Spleen (tissue), 11 donors: ENCODE results near the gene HLA-DPB1. TPM values are rescaled to one million over a fixed set of nuclear protein-coding genes. Genes with fewer than 3 reads are reported as not detected.
A peak's percentile ranks its signal among the peaks of the same experiment; 100 is the strongest.

ENCODE experiments used
- DNase-seq: peaks from one replicate; pipeline ENCODE4 v3.0.0-alpha.2; 2020
- H3K27ac ChIP-seq, 8 donors: fragments of 200-600 bp; sonication (generic) in 7 of 8; 1 replicate in 4 of 8; 2 replicates in 4 of 8; pipeline versions ENCODE4 v1.5.0 to v1.8.0; 2016 to 2021; ENCODE audit warnings: inconsistent platforms in 4 of 8, mild to moderate bottlenecking in 4 of 8, moderate library complexity in 1 of 8
- H3K27me3 ChIP-seq, 7 donors: fragments of 200-600 bp; sonication (generic) in 6 of 7; replicated peaks in 1 of 7; 1 replicate in 4 of 7; 2 replicates in 3 of 7; pipeline versions ENCODE4 v1.5.0 to v1.8.0; 2016 to 2021; ENCODE audit warnings: inconsistent platforms in 3 of 7, mild to moderate bottlenecking in 1 of 7
- H3K36me3 ChIP-seq, 6 donors: fragments of 200-600 bp; sonication (generic) in 5 of 6; 1 replicate in 4 of 6; 2 replicates in 2 of 6; pipeline versions ENCODE4 v1.5.0 to v1.8.0; 2016 to 2021; ENCODE audit warnings: inconsistent platforms in 2 of 6
- H3K4me1 ChIP-seq, 6 donors: fragments of 200-600 bp; sonication (generic) in 5 of 6; 1 replicate in 3 of 6; 2 replicates in 3 of 6; pipeline versions ENCODE4 v1.5.0 to v1.8.0; 2016 to 2021; ENCODE audit warnings: inconsistent platforms in 3 of 6
- H3K4me3 ChIP-seq, 8 donors: fragments of 200-600 bp; sonication (generic) in 7 of 8; 1 replicate in 4 of 8; 2 replicates in 4 of 8; pipeline versions ENCODE4 v1.5.0 to v1.8.0; 2016 to 2021; ENCODE audit warnings: inconsistent platforms in 4 of 8, mild to moderate bottlenecking in 4 of 8, moderate library complexity in 2 of 8
- H3K9me3 ChIP-seq, 8 donors: fragments of 200-600 bp; sonication (generic) in 7 of 8; 1 replicate in 4 of 8; 2 replicates in 4 of 8; pipeline versions ENCODE4 v1.5.0 to v1.8.0; 2016 to 2021; ENCODE audit warnings: inconsistent platforms in 4 of 8
- CTCF ChIP-seq, 11 experiments: fragments of 200-600 bp in 7 of 11; fragments of 450-650 bp in 4 of 11; sonication (generic) in 4 of 11; IDR thresholded peaks in 8 of 11; conservative IDR thresholded peaks in 3 of 11; 1 replicate in 7 of 11; 2 replicates in 4 of 11; pipeline versions ENCODE4 v1.4.0 to v1.8.0; 2016 to 2021; ENCODE audit warnings: antibody characterized with exemption in 11 of 11, inconsistent platforms in 4 of 11, mild to moderate bottlenecking in 1 of 11
- POLR2A ChIP-seq, 3 donors: fragments of 450-650 bp; IDR thresholded peaks; one replicate each; pipeline ENCODE4 v1.5.1; 2017; ENCODE audit warnings: antibody characterized with exemption in 3 of 3, mild to moderate bottlenecking in 1 of 3
- POLR2AphosphoS5 ChIP-seq, 3 donors: sonication (generic); formaldehyde crosslinking; IDR thresholded peaks; one replicate each; pipeline ENCODE4 v1.5.1; 2017; ENCODE audit warnings: antibody characterized with exemption in 3 of 3
- WGBS, 5 donors: extraction: QIAGEN DNeasy Blood & Tissue Kit in 3 of 5; methylation state at CpG; one replicate each; pipeline versions ENCODE4 v1.1.5 to v1.1.7; 2013 to 2018; 5-methylcytosine and 5-hydroxymethylcytosine counted together
- intact Hi-C: fragments of 100-400 bp; cut with DNase I; formaldehyde crosslinking; loops from one replicate; pipeline ENCODE4 v1.15.0; 2023; ENCODE audit warnings: low total_unique reads
- polyA plus RNA-seq, 3 donors: library from polyadenylated mRNA; stranded (reverse); fragments of 200-250 nt; gene quantifications; one replicate each; pipeline ENCODE4 v1.2.1, GENCODE V29; 2013
- total RNA-seq, 7 donors: library from RNA; depleted of rRNA in 3 of 7; stranded (reverse); fragments of >200 nt in 3 of 7; fragmentation: NEBNext Ultra II Directional in 4 of 7; extraction: Animal tissue kit (Norgen Biotek cat#: 25700) in 4 of 7; gene quantifications; one replicate each; pipeline versions ENCODE4 v1.1.0 to v1.2.1, GENCODE V29; 2016 to 2021
- donor health status: healthy with polysubstance abuse.
- donor health status: DM: no; HTN: no; CAD: no; lungs with moderate emphysema.
- donor health status: DM: no; HTN: no; CAD: no.
- donor health status: Bipolar disorder and iron deficiency.
- donor health status: healthy.
- donor health status: DM: no; HTN: no; CAD: no.
- donor health status: DM: yes; HTN: yes; CAD: no.

Gene HLA-DPB1
- total and polyA plus RNA-seq, 10 donors: 209 to 817 (median 521) TPM

DNA sequence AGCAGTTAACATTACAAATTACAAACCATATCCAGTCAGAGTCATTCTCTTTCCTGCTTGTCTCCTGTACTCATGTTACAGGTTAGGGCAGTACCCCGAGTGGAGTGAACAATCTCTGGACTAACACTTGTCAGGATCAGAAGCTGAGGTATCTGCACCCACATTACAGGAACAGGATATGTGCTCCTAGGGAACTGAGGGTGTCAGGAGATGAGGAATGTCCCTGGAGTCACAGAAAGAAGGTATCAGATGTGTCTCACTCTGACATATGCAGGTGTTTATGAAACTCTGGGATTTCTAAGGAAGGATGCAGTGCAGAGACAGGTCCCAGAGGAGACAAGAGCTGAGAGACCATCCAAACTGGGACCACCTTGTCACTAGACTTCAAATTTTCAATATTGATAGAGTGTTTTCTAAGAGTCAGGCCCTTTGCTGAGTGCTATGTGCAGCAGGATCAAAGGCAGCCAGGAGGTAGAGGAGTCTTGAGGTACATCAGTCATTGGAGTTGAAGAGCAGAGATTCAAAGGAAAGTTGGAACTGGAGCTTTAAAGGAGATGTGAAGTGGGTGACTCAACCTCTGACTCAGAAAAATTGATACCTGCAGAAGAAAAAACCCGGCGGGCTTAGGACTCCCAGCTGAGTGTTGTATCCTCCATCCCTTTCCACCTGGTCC, 12.6 kb downstream of the HLA-DPB1 start:
- DNase-seq: no peak
- intact Hi-C loops: no loop called here
- 58 to 80% (median 77%) methylated on average over 3 of the region's 3 CpGs for WGBS, 5 donors
- H3K4me3 ChIP-seq: no peak overlapping the region
- H3K4me1 ChIP-seq: peaks cover 0 to 25% (median 1%) of the 10 kb centered on the region in 6 donors
- H3K9me3 ChIP-seq: no peaks in the 10 kb centered on the region
- peak overlapping the region in 2 of 8 donors; percentile 9 to 18 for H3K27ac ChIP-seq
- no peaks in the 10 kb centered on the region for H3K27me3 ChIP-seq
- H3K36me3 ChIP-seq: peaks cover 5 to 63% (median 47%) of the 10 kb centered on the region in 6 donors
- TF ChIP-seq POLR2AphosphoS5 (IDR thresholded peaks at IDR 0.05): peak in 1 of 3 donors; percentile 63
- TF ChIP-seq POLR2A (IDR thresholded peaks at IDR 0.05): no peak
- no peak for TF ChIP-seq CTCF (IDR thresholded peaks at IDR 0.05 in 8 of 11, conservative IDR thresholded peaks at IDR 0.05 in 3 of 11)

- TF ChIP-seq CTCF (IDR thresholded peaks at IDR 0.05 in 8 of 11, conservative IDR thresholded peaks at IDR 0.05 in 3 of 11) (no peak), POLR2AphosphoS5 (IDR thresholded peaks at IDR 0.05) (peak in 1 of 3 donors; percentile 62), POLR2A (IDR thresholded peaks at IDR 0.05) (no peak)
- Histone ChIP-seq H3K27ac (peak overlapping the region in 1 of 8 donors; percentile 18), H3K9me3 (no peaks in the 10 kb centered on the region), H3K4me3 (no peak overlapping the region), H3K4me1 (peaks cover 0 to 24% (median 0%) of the 10 kb centered on the region in 6 donors), H3K36me3 (peaks cover 0 to 56% (median 40%) of the 10 kb centered on the region in 6 donors), H3K27me3 (no peaks in the 10 kb centered on the region)
- no peak for DNase-seq
- WGBS, 5 donors: 37 to 63% (median 52%) methylated on average over 6 of the region's 6 CpGs
- intact Hi-C loops: no loop called here
These were observed 13.3 kb downstream of the HLA-DPB1 start for GRCh38 chr6:33088931-33089620.

DNA sequence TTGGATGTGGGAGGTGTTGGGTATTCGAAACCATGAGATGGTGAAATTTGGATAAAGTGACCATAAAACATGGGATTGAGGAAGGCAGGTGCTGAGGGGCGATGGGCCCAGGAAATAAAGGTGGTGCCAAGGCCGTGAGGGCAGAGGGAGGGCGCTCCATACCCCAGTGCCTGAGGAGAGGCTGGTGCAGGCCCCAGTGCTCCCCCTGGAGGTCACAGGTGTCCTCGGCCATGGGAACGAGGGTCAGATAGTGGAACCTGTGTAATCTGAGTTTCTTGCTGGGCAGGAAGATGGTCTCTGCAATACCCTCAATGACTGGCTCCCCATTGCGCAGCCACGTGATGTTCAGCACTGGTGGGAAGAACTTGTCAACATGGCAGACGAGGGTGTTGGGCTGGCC, 16.2 kb downstream of the HLA-DPB1 start:
- intact Hi-C loops: loop anchor here (10.0 kb wide), 1 partner anchor 87 kb away; the partner anchor contains the start of gene HLA-DOA
- H3K36me3 ChIP-seq: peaks cover 0 to 27% (median 13%) of the 10 kb centered on the region in 6 donors
- H3K4me3 ChIP-seq: no peak overlapping the region
- WGBS, 5 donors: 32 to 56% (median 34%) methylated on average over 7 to 9 of the region's 9 CpGs
- no peaks in the 10 kb centered on the region for H3K9me3 ChIP-seq
- TF ChIP-seq POLR2A (IDR thresholded peaks at IDR 0.05) (no peak), CTCF (IDR thresholded peaks at IDR 0.05 in 8 of 11, conservative IDR thresholded peaks at IDR 0.05 in 3 of 11) (peak; percentile 34 to 75 (median 56)), POLR2AphosphoS5 (IDR thresholded peaks at IDR 0.05) (peak; percentile 45 to 65 (median 62))
- peaks cover 0 to 21% (median 0%) of the 10 kb centered on the region in 6 donors for H3K4me1 ChIP-seq
- no peaks in the 10 kb centered on the region for H3K27me3 ChIP-seq
- peak overlapping the region in 1 of 8 donors; percentile 39 for H3K27ac ChIP-seq
- DNase-seq: no peak

DNA sequence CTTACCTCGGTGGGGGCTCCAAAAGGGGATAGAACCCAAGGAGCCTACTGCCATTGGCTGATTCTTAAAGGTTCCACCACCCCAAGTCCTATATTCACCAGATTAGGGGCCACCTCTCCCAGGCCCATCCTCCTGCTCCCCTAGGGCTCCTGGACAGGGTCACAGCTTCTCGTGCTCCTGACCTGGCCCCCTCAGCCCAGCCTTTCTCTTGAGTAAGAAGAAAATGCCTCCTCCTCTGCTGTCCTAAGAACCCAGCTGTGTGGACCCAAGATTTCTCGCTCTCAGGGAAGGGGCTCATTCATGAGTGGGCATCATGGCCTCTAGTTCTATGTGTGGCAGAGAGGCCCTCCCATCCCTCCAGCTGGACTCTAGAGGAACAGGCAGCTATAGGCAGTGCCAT, 16.6 kb downstream of the HLA-DPB1 start:
- intact Hi-C loops: loop anchor here (10.0 kb wide), 1 partner anchor 88 kb away; the partner anchor contains the start of gene HLA-DOA
- H3K36me3 ChIP-seq: peaks cover 0 to 23% (median 9%) of the 10 kb centered on the region in 6 donors
- 91 to 100% (median 94%) methylated on average over 2 to 3 of the region's 3 CpGs for WGBS, 5 donors
- peak overlapping the region in 1 of 8 donors; percentile 39 for H3K27ac ChIP-seq
- H3K4me1 ChIP-seq: peaks cover 0 to 21% (median 0%) of the 10 kb centered on the region in 6 donors
- no peak for TF ChIP-seq POLR2AphosphoS5 (IDR thresholded peaks at IDR 0.05)
- TF ChIP-seq POLR2A (IDR thresholded peaks at IDR 0.05): no peak
- no peak for TF ChIP-seq CTCF (IDR thresholded peaks at IDR 0.05 in 8 of 11, conservative IDR thresholded peaks at IDR 0.05 in 3 of 11)
- no peak for DNase-seq
- H3K9me3 ChIP-seq: peaks cover 0 to 3% (median under 1%) of the 10 kb centered on the region in 8 donors
- H3K4me3 ChIP-seq: no peak overlapping the region
- H3K27me3 ChIP-seq: no peaks in the 10 kb centered on the region
